Measurements from ENCODE around the gene EYS. TPM values are rescaled to one million over a fixed set of nuclear protein-coding genes. Genes with fewer than 3 reads are reported as not detected.

EYS gene
- total and polyA plus RNA-seq, 4 donors = 0.08 to 0.63 (median 0.36) TPM

DNA sequence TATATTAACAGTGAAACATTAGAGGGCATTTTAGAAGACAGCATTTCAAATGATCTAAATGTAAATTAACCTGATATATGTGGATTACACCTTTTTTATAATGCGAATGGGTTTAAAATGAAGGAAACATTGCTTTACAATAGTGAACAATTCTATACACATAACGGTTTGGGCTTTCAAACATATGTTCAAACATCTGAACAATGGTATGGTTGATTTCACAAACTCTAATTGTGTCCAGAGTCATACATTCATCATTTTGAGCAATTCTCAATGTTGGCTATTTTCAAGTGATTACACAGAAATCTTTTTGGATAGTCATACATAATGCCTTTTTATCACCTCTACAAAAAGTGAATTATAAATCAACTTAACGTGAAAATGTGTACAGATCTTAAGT, 1493.3 kb downstream of the EYS start:
- H3K9ac ChIP-seq (ENCODE audit: low read depth in 1 of 2, low read length in 2 of 2) = no peak overlapping the region
- H3K27ac ChIP-seq (ENCODE audit: low read depth in 1 of 2, low read length in 2 of 2) = no peak overlapping the region
- no peaks in the 10 kb centered on the region for H3K36me3 ChIP-seq (ENCODE audit: control insufficient read depth in 4 of 4, insufficient read depth in 3 of 4, low read depth in 1 of 4, low read length in 3 of 4)
- H3K4me3 ChIP-seq (ENCODE audit: low read depth in 1 of 3, low read length in 3 of 3) = no peak overlapping the region
- no peaks in the 10 kb centered on the region for H3K4me1 ChIP-seq (ENCODE audit: control insufficient read depth in 4 of 4, insufficient read depth in 4 of 4, low read length in 3 of 4)
- 47% methylated on average over 3 of the region's 3 CpGs for WGBS
- no peaks in the 10 kb centered on the region for H3K27me3 ChIP-seq (ENCODE audit: control insufficient read depth in 4 of 4, insufficient read depth in 4 of 4, low read length in 3 of 4)
- TF ChIP-seq EGR1 (IDR thresholded peaks at IDR 0.05; ENCODE audit: low read depth in 2 of 2) = no peak
- TF ChIP-seq, protein P1, sequence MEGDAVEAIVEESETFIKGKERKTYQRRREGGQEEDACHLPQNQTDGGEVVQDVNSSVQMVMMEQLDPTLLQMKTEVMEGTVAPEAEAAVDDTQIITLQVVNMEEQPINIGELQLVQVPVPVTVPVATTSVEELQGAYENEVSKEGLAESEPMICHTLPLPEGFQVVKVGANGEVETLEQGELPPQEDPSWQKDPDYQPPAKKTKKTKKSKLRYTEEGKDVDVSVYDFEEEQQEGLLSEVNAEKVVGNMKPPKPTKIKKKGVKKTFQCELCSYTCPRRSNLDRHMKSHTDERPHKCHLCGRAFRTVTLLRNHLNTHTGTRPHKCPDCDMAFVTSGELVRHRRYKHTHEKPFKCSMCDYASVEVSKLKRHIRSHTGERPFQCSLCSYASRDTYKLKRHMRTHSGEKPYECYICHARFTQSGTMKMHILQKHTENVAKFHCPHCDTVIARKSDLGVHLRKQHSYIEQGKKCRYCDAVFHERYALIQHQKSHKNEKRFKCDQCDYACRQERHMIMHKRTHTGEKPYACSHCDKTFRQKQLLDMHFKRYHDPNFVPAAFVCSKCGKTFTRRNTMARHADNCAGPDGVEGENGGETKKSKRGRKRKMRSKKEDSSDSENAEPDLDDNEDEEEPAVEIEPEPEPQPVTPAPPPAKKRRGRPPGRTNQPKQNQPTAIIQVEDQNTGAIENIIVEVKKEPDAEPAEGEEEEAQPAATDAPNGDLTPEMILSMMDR (IDR thresholded peaks at IDR 0.05; ENCODE audit: low read depth, low read length, missing input control) = no peak
- no peak for TF ChIP-seq TAF1 (conservative IDR thresholded peaks at IDR 0.05)
- H3K9me3 ChIP-seq (ENCODE audit: control insufficient read depth in 4 of 4, low read length in 3 of 4) = no peaks in the 10 kb centered on the region
- DNase-seq (ENCODE audit: low spot score) = no peak

DNA sequence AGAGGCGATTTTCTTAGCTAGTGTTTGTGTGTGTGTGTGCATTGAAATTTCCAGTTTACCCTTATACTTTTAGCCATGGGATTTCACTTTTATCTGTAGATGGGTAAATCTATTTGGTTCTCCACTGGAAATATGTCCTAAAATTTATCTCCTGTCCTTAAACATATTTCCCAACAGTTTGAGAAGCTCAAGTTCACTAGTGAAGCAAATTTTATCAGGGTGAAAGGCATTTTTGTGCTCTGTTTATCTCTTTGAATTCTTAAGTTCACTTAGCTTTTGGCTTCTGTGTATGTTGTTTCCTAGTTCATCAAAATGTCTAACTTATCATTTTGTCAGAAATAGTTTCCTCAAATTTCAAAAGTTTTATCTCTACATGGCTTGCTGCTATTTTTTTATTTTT, 1509.8 kb downstream of the EYS start:
- whole genome bisulfite sequencing = 89% methylated on average over 1 of the region's 1 CpG
- H3K27me3 ChIP-seq (ENCODE audit: control insufficient read depth in 4 of 4, insufficient read depth in 4 of 4, low read length in 3 of 4) = no peaks in the 10 kb centered on the region

DNA sequence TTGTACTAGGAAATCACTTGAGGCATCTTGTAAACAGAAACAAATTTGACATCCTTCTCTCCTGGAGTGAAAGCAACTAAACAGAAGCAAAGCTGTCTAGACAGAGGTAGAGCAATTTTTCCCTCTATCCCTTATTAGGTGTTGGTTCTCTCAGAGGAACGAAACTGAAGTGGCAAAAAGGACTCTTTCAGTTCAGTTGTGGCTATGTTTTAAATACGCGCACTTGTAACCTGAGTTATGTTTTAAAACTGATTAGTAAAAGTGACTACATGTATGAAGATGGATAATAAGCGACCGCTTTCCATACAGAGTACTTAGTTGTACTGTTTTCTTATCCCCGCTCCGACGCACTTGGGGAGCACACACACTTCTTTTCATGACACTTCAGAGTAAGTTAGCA, 1520.4 kb downstream of the EYS start:
- Histone ChIP-seq H3K27ac (ENCODE audit: low read depth in 1 of 2, low read length in 2 of 2) (no peak overlapping the region), H3K4me1 (ENCODE audit: control insufficient read depth in 4 of 4, insufficient read depth in 4 of 4, low read length in 3 of 4) (no peaks in the 10 kb centered on the region), H3K9me3 (ENCODE audit: control insufficient read depth in 4 of 4, low read length in 3 of 4) (no peaks in the 10 kb centered on the region), H3K36me3 (ENCODE audit: control insufficient read depth in 4 of 4, insufficient read depth in 3 of 4, low read depth in 1 of 4, low read length in 3 of 4) (no peaks in the 10 kb centered on the region), H3K27me3 (ENCODE audit: control insufficient read depth in 4 of 4, insufficient read depth in 4 of 4, low read length in 3 of 4) (no peaks in the 10 kb centered on the region), H3K9ac (ENCODE audit: low read depth in 1 of 2, low read length in 2 of 2) (no peak overlapping the region), H3K4me3 (ENCODE audit: low read depth in 1 of 3, low read length in 3 of 3) (no peak overlapping the region)
- DNase-seq (ENCODE audit: low spot score) = no peak
- TF ChIP-seq, protein P1 (IDR thresholded peaks at IDR 0.05; ENCODE audit: low read depth, low read length, missing input control) = no peak
- TF ChIP-seq, protein P2, sequence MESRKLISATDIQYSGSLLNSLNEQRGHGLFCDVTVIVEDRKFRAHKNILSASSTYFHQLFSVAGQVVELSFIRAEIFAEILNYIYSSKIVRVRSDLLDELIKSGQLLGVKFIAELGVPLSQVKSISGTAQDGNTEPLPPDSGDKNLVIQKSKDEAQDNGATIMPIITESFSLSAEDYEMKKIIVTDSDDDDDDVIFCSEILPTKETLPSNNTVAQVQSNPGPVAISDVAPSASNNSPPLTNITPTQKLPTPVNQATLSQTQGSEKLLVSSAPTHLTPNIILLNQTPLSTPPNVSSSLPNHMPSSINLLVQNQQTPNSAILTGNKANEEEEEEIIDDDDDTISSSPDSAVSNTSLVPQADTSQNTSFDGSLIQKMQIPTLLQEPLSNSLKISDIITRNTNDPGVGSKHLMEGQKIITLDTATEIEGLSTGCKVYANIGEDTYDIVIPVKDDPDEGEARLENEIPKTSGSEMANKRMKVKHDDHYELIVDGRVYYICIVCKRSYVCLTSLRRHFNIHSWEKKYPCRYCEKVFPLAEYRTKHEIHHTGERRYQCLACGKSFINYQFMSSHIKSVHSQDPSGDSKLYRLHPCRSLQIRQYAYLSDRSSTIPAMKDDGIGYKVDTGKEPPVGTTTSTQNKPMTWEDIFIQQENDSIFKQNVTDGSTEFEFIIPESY (IDR thresholded peaks at IDR 0.05) = no peak
- TF ChIP-seq, protein P3, sequence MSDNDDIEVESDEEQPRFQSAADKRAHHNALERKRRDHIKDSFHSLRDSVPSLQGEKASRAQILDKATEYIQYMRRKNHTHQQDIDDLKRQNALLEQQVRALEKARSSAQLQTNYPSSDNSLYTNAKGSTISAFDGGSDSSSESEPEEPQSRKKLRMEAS (IDR thresholded peaks at IDR 0.05) = no peak
- TF ChIP-seq, protein P4, sequence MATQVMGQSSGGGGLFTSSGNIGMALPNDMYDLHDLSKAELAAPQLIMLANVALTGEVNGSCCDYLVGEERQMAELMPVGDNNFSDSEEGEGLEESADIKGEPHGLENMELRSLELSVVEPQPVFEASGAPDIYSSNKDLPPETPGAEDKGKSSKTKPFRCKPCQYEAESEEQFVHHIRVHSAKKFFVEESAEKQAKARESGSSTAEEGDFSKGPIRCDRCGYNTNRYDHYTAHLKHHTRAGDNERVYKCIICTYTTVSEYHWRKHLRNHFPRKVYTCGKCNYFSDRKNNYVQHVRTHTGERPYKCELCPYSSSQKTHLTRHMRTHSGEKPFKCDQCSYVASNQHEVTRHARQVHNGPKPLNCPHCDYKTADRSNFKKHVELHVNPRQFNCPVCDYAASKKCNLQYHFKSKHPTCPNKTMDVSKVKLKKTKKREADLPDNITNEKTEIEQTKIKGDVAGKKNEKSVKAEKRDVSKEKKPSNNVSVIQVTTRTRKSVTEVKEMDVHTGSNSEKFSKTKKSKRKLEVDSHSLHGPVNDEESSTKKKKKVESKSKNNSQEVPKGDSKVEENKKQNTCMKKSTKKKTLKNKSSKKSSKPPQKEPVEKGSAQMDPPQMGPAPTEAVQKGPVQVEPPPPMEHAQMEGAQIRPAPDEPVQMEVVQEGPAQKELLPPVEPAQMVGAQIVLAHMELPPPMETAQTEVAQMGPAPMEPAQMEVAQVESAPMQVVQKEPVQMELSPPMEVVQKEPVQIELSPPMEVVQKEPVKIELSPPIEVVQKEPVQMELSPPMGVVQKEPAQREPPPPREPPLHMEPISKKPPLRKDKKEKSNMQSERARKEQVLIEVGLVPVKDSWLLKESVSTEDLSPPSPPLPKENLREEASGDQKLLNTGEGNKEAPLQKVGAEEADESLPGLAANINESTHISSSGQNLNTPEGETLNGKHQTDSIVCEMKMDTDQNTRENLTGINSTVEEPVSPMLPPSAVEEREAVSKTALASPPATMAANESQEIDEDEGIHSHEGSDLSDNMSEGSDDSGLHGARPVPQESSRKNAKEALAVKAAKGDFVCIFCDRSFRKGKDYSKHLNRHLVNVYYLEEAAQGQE (IDR thresholded peaks at IDR 0.05) = no peak
- TF ChIP-seq GABPA (IDR thresholded peaks at IDR 0.05 in 1 of 2, conservative IDR thresholded peaks at IDR 0.05 in 1 of 2) (no peak), EGR1 (IDR thresholded peaks at IDR 0.05; ENCODE audit: low read depth in 2 of 2) (no peak), FOXA2 (IDR thresholded peaks at IDR 0.05) (no peak), FOXA1 (IDR thresholded peaks at IDR 0.05) (no peak), JUND (IDR thresholded peaks at IDR 0.05) (no peak), YY1 (IDR thresholded peaks at IDR 0.05) (no peak), HNF4G (IDR thresholded peaks at IDR 0.05) (no peak), TAF1 (conservative IDR thresholded peaks at IDR 0.05) (no peak), RAD21 (IDR thresholded peaks at IDR 0.05) (no peak), RXRA (IDR thresholded peaks at IDR 0.05) (no peak), NR2F2 (IDR thresholded peaks at IDR 0.05) (no peak), SP1 (IDR thresholded peaks at IDR 0.05) (no peak), HNF4A (conservative IDR thresholded peaks at IDR 0.05) (no peak)
- TF ChIP-seq, protein P5, sequence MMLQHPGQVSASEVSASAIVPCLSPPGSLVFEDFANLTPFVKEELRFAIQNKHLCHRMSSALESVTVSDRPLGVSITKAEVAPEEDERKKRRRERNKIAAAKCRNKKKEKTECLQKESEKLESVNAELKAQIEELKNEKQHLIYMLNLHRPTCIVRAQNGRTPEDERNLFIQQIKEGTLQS (IDR thresholded peaks at IDR 0.05) = no peak
- 87% methylated on average over 8 of the region's 8 CpGs for WGBS

More for the DNA sequence above, 1509.8 kb downstream of the EYS start:
- H3K4me1 ChIP-seq (ENCODE audit: control insufficient read depth in 4 of 4, insufficient read depth in 4 of 4, low read length in 3 of 4) = no peaks in the 10 kb centered on the region
- H3K9ac ChIP-seq (ENCODE audit: low read depth in 1 of 2, low read length in 2 of 2) = no peak overlapping the region
- H3K27ac ChIP-seq (ENCODE audit: low read depth in 1 of 2, low read length in 2 of 2) = no peak overlapping the region
- no peak overlapping the region for H3K4me3 ChIP-seq (ENCODE audit: low read depth in 1 of 3, low read length in 3 of 3)
- no peak for DNase-seq (ENCODE audit: low spot score)
- H3K36me3 ChIP-seq (ENCODE audit: control insufficient read depth in 4 of 4, insufficient read depth in 3 of 4, low read depth in 1 of 4, low read length in 3 of 4) = no peaks in the 10 kb centered on the region
- no peaks in the 10 kb centered on the region for H3K9me3 ChIP-seq (ENCODE audit: control insufficient read depth in 4 of 4, low read length in 3 of 4)
- TF ChIP-seq FOXA2 (IDR thresholded peaks at IDR 0.05) = no peak
- peak; percentile 9 for TF ChIP-seq NR2F2 (IDR thresholded peaks at IDR 0.05)
